ENCODE data around the gene FUT1.
"Not testable (repeated sequence)": the region's sequence is repeated elsewhere in the genome, so short reads cannot be mapped to it uniquely, and the experiment has no call there.

FUT1 gene

DNA sequence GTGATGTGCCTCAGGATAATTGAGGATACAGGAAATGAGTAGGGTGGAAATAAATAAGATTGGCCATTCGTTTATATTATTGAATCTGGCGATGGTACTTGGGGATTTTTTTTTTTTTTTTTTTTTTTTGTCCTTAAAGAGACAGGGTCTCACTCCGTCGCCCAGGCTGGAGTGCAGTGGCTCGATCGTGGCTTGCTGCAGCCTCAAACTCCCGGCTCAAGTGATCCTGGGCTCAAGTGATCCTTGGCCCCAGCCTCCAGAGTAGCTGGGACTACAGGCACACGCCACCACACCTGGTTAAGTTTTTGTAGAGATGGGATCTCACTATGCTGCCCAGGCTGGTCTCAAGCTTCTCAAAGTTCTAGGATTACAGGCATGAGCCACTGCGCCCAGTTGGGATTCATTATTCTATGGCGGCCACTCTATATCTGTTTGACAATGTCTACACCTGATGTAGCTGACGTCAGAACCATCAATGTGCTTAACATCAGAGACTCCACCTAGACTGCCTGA is 30.2 kb downstream of the FUT1 start:
- Histone ChIP-seq H3K4me3 (ENCODE audit: low read length in 2 of 2) (no peak overlapping the region), H3K27ac (ENCODE audit: low read length) (no peak overlapping the region), H3K36me3 (ENCODE audit: control insufficient read depth in 2 of 2, insufficient read depth in 2 of 2, low read length in 2 of 2) (peaks cover 0 to under 1% of the 10 kb centered on the region in 2 donors), H3K9ac (ENCODE audit: low read length in 2 of 2) (no peak overlapping the region), H3K27me3 (ENCODE audit: control insufficient read depth in 1 of 2, insufficient read depth in 2 of 2, low read length in 2 of 2) (no peaks in the 10 kb centered on the region), H3K9me3 (ENCODE audit: control insufficient read depth in 2 of 2, low read length in 2 of 2) (no peaks in the 10 kb centered on the region), H3K4me1 (ENCODE audit: control insufficient read depth, insufficient read depth, low read length) (peaks cover 19% of the 10 kb centered on the region)

DNA sequence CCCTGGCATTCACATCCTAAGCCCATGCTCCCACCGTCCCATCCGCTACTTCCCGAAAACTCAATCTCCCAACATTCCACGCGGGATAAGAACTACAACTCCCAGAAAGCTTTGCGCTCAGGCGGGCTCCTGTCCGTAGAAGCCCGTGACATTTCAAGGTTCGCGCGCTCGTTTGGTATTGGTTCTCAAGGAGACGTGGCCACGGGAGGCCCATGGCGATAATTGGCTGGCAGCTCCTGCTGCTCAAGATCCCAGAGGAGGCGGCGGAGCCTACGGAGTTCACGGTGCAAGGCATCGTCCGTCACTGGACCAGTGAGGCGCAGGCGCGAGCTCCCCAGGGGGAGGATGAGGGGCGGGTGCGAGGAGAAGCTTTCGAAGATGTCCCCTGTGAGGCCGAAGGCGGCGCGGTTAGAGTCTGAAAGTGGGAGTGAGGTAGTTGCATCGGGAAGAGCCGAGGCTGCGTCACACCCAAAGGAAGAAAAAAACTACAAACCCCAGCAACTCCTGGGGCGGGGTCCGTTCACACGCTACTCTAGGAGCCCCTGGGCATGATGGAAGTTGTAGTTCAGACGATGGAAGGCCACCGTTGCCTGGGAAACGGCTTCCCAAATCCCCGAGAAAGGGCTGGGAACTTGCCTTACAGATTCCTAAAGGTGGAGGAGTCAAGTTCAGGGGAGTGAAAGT is 31.7 kb downstream of the FUT1 start:
- peak overlapping the region; percentile 80 to 85 for H3K4me3 ChIP-seq (ENCODE audit: low read length in 2 of 2)
- H3K27ac ChIP-seq (ENCODE audit: low read length) = peak overlapping the region; percentile 90
- no peaks in the 10 kb centered on the region for H3K9me3 ChIP-seq (ENCODE audit: control insufficient read depth in 2 of 2, low read length in 2 of 2)
- peaks cover 31% of the 10 kb centered on the region for H3K4me1 ChIP-seq (ENCODE audit: control insufficient read depth, insufficient read depth, low read length)
- peak overlapping the region; percentile 61 to 84 for H3K9ac ChIP-seq (ENCODE audit: low read length in 2 of 2)
- no peaks in the 10 kb centered on the region for H3K27me3 ChIP-seq (ENCODE audit: control insufficient read depth in 1 of 2, insufficient read depth in 2 of 2, low read length in 2 of 2)
- H3K36me3 ChIP-seq (ENCODE audit: control insufficient read depth in 2 of 2, insufficient read depth in 2 of 2, low read length in 2 of 2) = no peaks in the 10 kb centered on the region

DNA sequence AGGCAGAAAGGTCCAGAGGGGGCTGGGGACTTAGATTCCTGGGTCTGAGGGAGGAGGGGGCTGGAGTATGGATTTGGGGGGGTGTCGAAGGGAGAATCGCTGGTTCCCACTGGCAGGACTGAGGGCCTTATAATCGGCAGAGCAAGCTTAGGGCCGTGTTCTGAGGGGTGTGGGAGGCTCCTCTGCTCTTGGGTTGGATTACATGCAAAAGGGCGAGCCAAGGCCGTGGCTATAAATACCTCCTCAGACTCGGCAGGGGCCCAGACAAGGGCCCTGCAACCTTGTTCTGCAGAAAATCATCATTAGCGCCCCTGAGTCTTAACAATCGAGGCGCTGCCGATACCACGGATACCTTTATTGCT is 32.2 kb downstream of the FUT1 start:
- Histone ChIP-seq H3K4me1 (ENCODE audit: control insufficient read depth, insufficient read depth, low read length) (peaks cover 36% of the 10 kb centered on the region), H3K27me3 (ENCODE audit: control insufficient read depth in 1 of 2, insufficient read depth in 2 of 2, low read length in 2 of 2) (no peaks in the 10 kb centered on the region)

GRCh38 chr19:48719263-48720171 is 32.9 kb downstream of the FUT1 start, which contains the start of gene MAMSTR:
MAMSTR (minus strand) TSS chr19:48719725; CDS start chr19:48719031, 694 bp downstream.
- no peaks in the 10 kb centered on the region for H3K9me3 ChIP-seq (ENCODE audit: control insufficient read depth in 2 of 2, low read length in 2 of 2)
- peaks cover 41% of the 10 kb centered on the region for H3K4me1 ChIP-seq (ENCODE audit: control insufficient read depth, insufficient read depth, low read length)
- H3K4me3 ChIP-seq (ENCODE audit: low read length in 2 of 2) = peak within 1 kb of the TSS; percentile 80 to 85
- H3K36me3 ChIP-seq (ENCODE audit: control insufficient read depth in 2 of 2, insufficient read depth in 2 of 2, low read length in 2 of 2) = no peaks in the 10 kb centered on the region
- peak within 1 kb of the TSS; percentile 21 to 61 for H3K9ac ChIP-seq (ENCODE audit: low read length in 2 of 2)
- H3K27me3 ChIP-seq (ENCODE audit: control insufficient read depth in 1 of 2, insufficient read depth in 2 of 2, low read length in 2 of 2) = no peaks in the 10 kb centered on the region
- H3K27ac ChIP-seq (ENCODE audit: low read length) = peak within 1 kb of the TSS; percentile 90

More for the DNA sequence above, 32.2 kb downstream of the FUT1 start:
- Histone ChIP-seq H3K27ac (ENCODE audit: low read length) (peak overlapping the region; percentile 90), H3K36me3 (ENCODE audit: control insufficient read depth in 2 of 2, insufficient read depth in 2 of 2, low read length in 2 of 2) (no peaks in the 10 kb centered on the region), H3K9me3 (ENCODE audit: control insufficient read depth in 2 of 2, low read length in 2 of 2) (no peaks in the 10 kb centered on the region), H3K4me3 (ENCODE audit: low read length in 2 of 2) (peak overlapping the region; percentile 80 to 85), H3K9ac (ENCODE audit: low read length in 2 of 2) (peak overlapping the region; percentile 21 to 61)

DNA sequence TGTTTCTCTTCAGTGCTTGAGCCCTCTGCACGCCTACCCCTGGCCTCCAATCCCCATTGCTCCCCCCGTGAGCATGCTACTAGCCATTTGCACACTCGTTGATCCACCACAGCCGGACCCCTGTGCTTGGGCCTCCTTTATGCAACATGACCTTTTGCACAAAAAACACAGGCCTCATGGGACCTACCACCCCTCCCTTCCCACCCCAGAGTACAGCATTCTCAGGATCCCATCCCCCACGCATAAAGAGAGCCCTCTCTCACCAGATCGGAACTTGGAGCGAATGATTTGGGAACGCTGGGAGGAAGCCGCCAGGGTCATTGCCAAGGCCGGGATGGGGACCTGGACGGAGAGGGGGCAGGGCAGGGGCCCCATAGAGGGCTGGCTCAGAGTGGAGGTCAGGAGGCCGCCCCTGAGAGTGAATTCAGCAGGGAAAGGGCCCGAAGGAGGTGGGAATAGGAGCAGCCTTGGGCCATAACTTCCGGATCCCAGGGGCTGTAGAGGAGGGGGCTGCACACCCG is 33.7 kb downstream of the FUT1 start:
- Histone ChIP-seq H3K4me1 (ENCODE audit: control insufficient read depth, insufficient read depth, low read length) (peaks cover 43% of the 10 kb centered on the region), H3K27ac (ENCODE audit: low read length) (no peak overlapping the region)

GRCh38 chr19:48718106-48718505 is 34.3 kb downstream of the FUT1 start:
- not testable (repeated sequence) for H3K9me3 ChIP-seq (ENCODE audit: control insufficient read depth in 2 of 2, low read length in 2 of 2); H3K9ac ChIP-seq (ENCODE audit: low read length in 2 of 2); H3K4me3 ChIP-seq (ENCODE audit: low read length in 2 of 2); H3K27me3 ChIP-seq (ENCODE audit: control insufficient read depth in 1 of 2, insufficient read depth in 2 of 2, low read length in 2 of 2); H3K36me3 ChIP-seq (ENCODE audit: control insufficient read depth in 2 of 2, insufficient read depth in 2 of 2, low read length in 2 of 2); H3K27ac ChIP-seq (ENCODE audit: low read length)
- peaks cover 49% of the 10 kb centered on the region for H3K4me1 ChIP-seq (ENCODE audit: control insufficient read depth, insufficient read depth, low read length)

More for the DNA sequence above, 33.7 kb downstream of the FUT1 start:
- H3K9ac ChIP-seq (ENCODE audit: low read length in 2 of 2) = no peak overlapping the region
- no peaks in the 10 kb centered on the region for H3K9me3 ChIP-seq (ENCODE audit: control insufficient read depth in 2 of 2, low read length in 2 of 2)
- no peak overlapping the region for H3K4me3 ChIP-seq (ENCODE audit: low read length in 2 of 2)
- H3K36me3 ChIP-seq (ENCODE audit: control insufficient read depth in 2 of 2, insufficient read depth in 2 of 2, low read length in 2 of 2) = no peaks in the 10 kb centered on the region
- no peaks in the 10 kb centered on the region for H3K27me3 ChIP-seq (ENCODE audit: control insufficient read depth in 1 of 2, insufficient read depth in 2 of 2, low read length in 2 of 2)

DNA sequence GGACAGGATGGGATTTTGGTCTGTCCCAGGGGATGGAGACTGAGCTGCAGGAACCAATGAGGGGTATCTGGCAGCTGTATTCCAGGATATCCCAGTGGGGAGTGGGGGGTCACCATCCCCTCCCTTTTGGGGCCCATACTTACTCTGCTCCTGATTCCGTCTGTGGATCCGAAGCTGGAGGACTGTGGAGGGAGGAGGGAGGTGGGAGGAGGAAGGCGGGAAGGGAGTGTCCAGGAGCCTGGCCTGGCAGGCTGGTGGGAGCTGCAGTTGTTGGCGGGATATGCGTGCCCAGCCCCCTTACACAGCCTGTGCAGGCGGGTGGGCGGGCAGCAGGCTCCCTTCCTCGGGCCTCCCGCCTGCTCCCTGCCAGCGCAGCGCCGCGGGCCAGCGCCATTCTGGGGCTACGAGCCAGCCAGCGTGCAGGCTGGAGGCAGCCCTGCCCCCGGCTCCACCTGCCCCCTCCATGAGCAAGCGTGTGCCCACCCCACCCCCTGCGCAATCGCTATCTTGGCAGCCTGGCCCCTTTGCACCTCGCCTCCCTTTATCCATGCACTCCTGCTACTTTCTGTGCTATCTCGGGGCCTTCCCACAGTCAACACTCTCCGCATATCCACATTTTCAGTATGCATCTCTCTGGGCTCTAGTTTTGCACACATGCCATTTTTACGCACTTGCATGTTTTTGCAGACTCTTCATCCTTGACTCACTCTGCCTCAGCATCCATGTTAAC is 35.7 kb downstream of the FUT1 start:
- H3K4me1 ChIP-seq (ENCODE audit: control insufficient read depth, insufficient read depth, low read length) = peaks cover 55% of the 10 kb centered on the region
- no peaks in the 10 kb centered on the region for H3K27me3 ChIP-seq (ENCODE audit: control insufficient read depth in 1 of 2, insufficient read depth in 2 of 2, low read length in 2 of 2)
- H3K9me3 ChIP-seq (ENCODE audit: control insufficient read depth in 2 of 2, low read length in 2 of 2) = no peaks in the 10 kb centered on the region
- H3K36me3 ChIP-seq (ENCODE audit: control insufficient read depth in 2 of 2, insufficient read depth in 2 of 2, low read length in 2 of 2) = no peaks in the 10 kb centered on the region
- H3K9ac ChIP-seq (ENCODE audit: low read length in 2 of 2) = peak overlapping the region; percentile 29 to 59
- peak overlapping the region; percentile 55 for H3K27ac ChIP-seq (ENCODE audit: low read length)
- peak overlapping the region; percentile 55 to 68 for H3K4me3 ChIP-seq (ENCODE audit: low read length in 2 of 2)

GRCh38 chr19:48715681-48716171 is 36.7 kb downstream of the FUT1 start:
- H3K9me3 ChIP-seq (ENCODE audit: control insufficient read depth in 2 of 2, low read length in 2 of 2) = no peaks in the 10 kb centered on the region
- H3K4me3 ChIP-seq (ENCODE audit: low read length in 2 of 2) = peak overlapping the region in 1 of 2 donors; percentile 73
- peak overlapping the region in 1 of 2 donors; percentile 22 for H3K9ac ChIP-seq (ENCODE audit: low read length in 2 of 2)
- H3K27me3 ChIP-seq (ENCODE audit: control insufficient read depth in 1 of 2, insufficient read depth in 2 of 2, low read length in 2 of 2) = no peaks in the 10 kb centered on the region
- no peaks in the 10 kb centered on the region for H3K36me3 ChIP-seq (ENCODE audit: control insufficient read depth in 2 of 2, insufficient read depth in 2 of 2, low read length in 2 of 2)
- peaks cover 55% of the 10 kb centered on the region for H3K4me1 ChIP-seq (ENCODE audit: control insufficient read depth, insufficient read depth, low read length)
- peak overlapping the region; percentile 85 for H3K27ac ChIP-seq (ENCODE audit: low read length)

DNA sequence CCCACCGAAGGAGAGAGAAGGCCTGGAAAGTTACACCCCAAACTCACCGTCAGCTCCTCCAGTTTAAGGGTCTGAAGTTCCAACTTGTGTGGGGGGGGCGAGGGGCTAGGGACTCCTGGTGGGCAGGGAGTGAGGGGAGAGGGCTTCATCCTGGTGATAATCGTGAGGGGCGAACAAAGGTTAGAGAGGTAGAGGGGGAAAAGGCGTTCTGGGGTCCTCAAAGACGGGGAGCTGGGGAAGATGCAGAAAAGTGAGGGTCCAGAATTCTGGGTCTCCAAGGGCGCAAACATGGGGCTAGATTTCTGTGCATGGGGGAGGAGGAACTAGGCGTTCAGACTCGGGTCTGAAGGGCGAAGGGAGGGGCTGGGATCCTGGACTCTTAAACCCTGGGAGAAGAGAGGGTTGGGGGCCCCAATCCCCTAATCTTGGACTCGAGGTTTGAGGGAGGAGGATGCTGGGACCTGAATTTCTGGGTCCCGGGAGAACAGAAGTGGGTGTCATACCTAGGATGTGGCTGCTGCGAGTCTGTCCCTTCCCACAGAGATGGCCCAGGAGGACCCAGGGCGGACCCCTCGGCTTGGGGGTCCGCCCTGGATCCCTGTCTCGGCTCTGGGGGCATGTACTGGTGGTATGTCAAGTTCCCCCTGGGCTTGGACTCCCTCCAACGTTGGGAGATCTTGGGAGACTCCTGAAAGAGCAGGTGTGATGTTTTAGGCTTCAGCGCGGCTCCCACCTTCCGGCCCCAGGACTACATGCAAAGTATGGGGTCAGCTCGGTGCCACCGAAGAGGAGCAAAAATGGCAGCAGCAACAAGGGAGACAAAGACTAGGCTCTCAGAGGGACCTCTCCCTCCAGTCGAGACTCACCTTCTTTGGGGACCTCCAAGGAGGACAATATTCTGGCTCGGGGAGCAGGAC is 37.4 kb downstream of the FUT1 start:
- Histone ChIP-seq H3K9ac (ENCODE audit: low read length in 2 of 2) (peak overlapping the region; percentile 84 to 86), H3K27ac (ENCODE audit: low read length) (peak overlapping the region; percentile 85), H3K9me3 (ENCODE audit: control insufficient read depth in 2 of 2, low read length in 2 of 2) (no peaks in the 10 kb centered on the region), H3K4me3 (ENCODE audit: low read length in 2 of 2) (peak overlapping the region; percentile 73 to 75), H3K27me3 (ENCODE audit: control insufficient read depth in 1 of 2, insufficient read depth in 2 of 2, low read length in 2 of 2) (no peaks in the 10 kb centered on the region), H3K4me1 (ENCODE audit: control insufficient read depth, insufficient read depth, low read length) (peaks cover 51% of the 10 kb centered on the region), H3K36me3 (ENCODE audit: control insufficient read depth in 2 of 2, insufficient read depth in 2 of 2, low read length in 2 of 2) (no peaks in the 10 kb centered on the region)
